ENCODE measurements around the gene PPP1R9B. TPM values are rescaled to one million over a fixed set of nuclear protein-coding genes. Genes with fewer than 3 reads are reported as not detected.

Gene PPP1R9B
- total RNA-seq, 1 experiment from 2014 or later, result 112 TPM

GRCh38 chr17:50143461-50144176 lies 6.9 kb downstream of the PPP1R9B start:
- ChIA-PET RAD21 (ENCODE audit: low non-redundant PET in 1 of 2, low total read pairs in 2 of 2, uncharacterized antibody in 2 of 2, unreplicated experiment in 2 of 2) (no interaction called here), CTCF (no interaction called here), POLR2A (interaction anchor here (1.0 kb wide), 1 partner anchor 9 kb away, joined by 3 read pairs; no protein-coding TSS in a partner anchor)
- TF ChIP-seq ZBTB33 (IDR thresholded peaks at IDR 0.05; ENCODE audit: extremely low read depth, insufficient replicate concordance, low read length), result no peak
- TF ChIP-seq SIN3A (IDR thresholded peaks at IDR 0.05; ENCODE audit: low read depth), result no peak
- TF ChIP-seq POLR2AphosphoS5 (IDR thresholded peaks at IDR 0.05; ENCODE audit: low read depth, low read length), result no peak
- TF ChIP-seq TCF7L2 (IDR thresholded peaks at IDR 0.05; ENCODE audit: borderline replicate concordance, extremely low read depth, insufficient read depth, insufficient read length), result no peak
- TF ChIP-seq ZFX (IDR thresholded peaks at IDR 0.05), result no peak
- TF ChIP-seq SP1 (IDR thresholded peaks at IDR 0.05; ENCODE audit: low read depth), result no peak
- TF ChIP-seq ZNF274 (IDR thresholded peaks at IDR 0.05; ENCODE audit: low read depth, low read length), result no peak
- no peak for TF ChIP-seq POLR2A (IDR thresholded peaks at IDR 0.05; ENCODE audit: borderline replicate concordance, extremely low read depth, insufficient read depth, insufficient read length)
- TF ChIP-seq RAD21 (IDR thresholded peaks at IDR 0.05; ENCODE audit: low read depth), result no peak
- TF ChIP-seq CTCF (IDR thresholded peaks at IDR 0.05 in 2 of 3, conservative IDR thresholded peaks at IDR 0.05 in 1 of 3; ENCODE audit: borderline replicate concordance in 1 of 3, insufficient read depth in 1 of 3, low read depth in 2 of 3, low read length in 2 of 3), result no peak
- TF ChIP-seq CEBPB (IDR thresholded peaks at IDR 0.05; ENCODE audit: low read depth), result no peak
- no peak for TF ChIP-seq JUND (IDR thresholded peaks at IDR 0.05)
- TF ChIP-seq YY1 (IDR thresholded peaks at IDR 0.05; ENCODE audit: extremely low read depth, insufficient replicate concordance, low read depth, low read length), result no peak
- no peak for TF ChIP-seq ATF3 (IDR thresholded peaks at IDR 0.05)
- no peak for TF ChIP-seq REST (IDR thresholded peaks at IDR 0.05; ENCODE audit: low read depth)
- no peak for TF ChIP-seq SRF (IDR thresholded peaks at IDR 0.05; ENCODE audit: low read depth)
- TF ChIP-seq FOSL1 (IDR thresholded peaks at IDR 0.05; ENCODE audit: low read depth), result no peak
- no peak for TF ChIP-seq ELF1 (IDR thresholded peaks at IDR 0.05; ENCODE audit: borderline replicate concordance, low read depth)
- TF ChIP-seq CBX3 (IDR thresholded peaks at IDR 0.05; ENCODE audit: low read depth), result no peak
- TF ChIP-seq EZH2phosphoT487 (IDR thresholded peaks at IDR 0.05; ENCODE audit: borderline replicate concordance), result no peak
- DNase-seq (ENCODE audit: low read depth, low spot score) (no peak), ATAC-seq (no peak)
- Histone ChIP-seq H4K20me1 (ENCODE audit: insufficient read depth) (peaks cover 4% of the 10 kb centered on the region; the same call in 1 of the 2 replicates), H3K9ac (ENCODE audit: low read length) (no peak overlapping the region), H3K36me3 (ENCODE audit: control insufficient read depth in 1 of 2, insufficient read depth in 2 of 2, low read length in 2 of 2) (peaks cover 63 to 86% of the 10 kb centered on the region in 2 experiments), H3K79me2 (ENCODE audit: insufficient read depth, low read length) (peaks cover 79% of the 10 kb centered on the region), H2AFZ (ENCODE audit: low read depth, low read length, poor library complexity, severe bottlenecking) (no peak overlapping the region), H3K27ac (ENCODE audit: low read depth, low read length) (no peak overlapping the region), H3K9me3 (ENCODE audit: control insufficient read depth in 1 of 2, insufficient read depth in 1 of 2, low read depth in 1 of 2, low read length in 2 of 2) (no peaks in the 10 kb centered on the region), H3K4me1 (ENCODE audit: control insufficient read depth in 1 of 2, insufficient read depth in 2 of 2, low read length in 2 of 2) (peaks cover 10 to 28% of the 10 kb centered on the region in 2 experiments; a peak in 3 of 4 replicates), H3K27me3 (ENCODE audit: insufficient read depth, low read length) (no peaks in the 10 kb centered on the region), H3K4me3 (replicated peaks in 1 of 2; ENCODE audit: low read depth in 1 of 2, low read length in 2 of 2) (no peak overlapping the region), H3K4me2 (ENCODE audit: low read length) (no peak overlapping the region), H3K9me2 (ENCODE audit: insufficient read depth) (no peaks in the 10 kb centered on the region)
- intact Hi-C loops (cut with micrococcal nuclease), result no loop called here
- BruUV-seq (replicated peaks), result no TSS peak

All from HCT116 (cell line).